Measurements from ENCODE around the gene EPHA6.
"Not testable (repeated sequence)": the region's sequence is repeated elsewhere in the genome, so short reads cannot be mapped to it uniquely, and the experiment has no call there.

The EPHA6 gene

GRCh38 chr3:97552186-97552585 is 737.8 kb downstream of the EPHA6 start:
- no peak for DNase-seq (ENCODE audit: extremely low read depth, low read depth)
- no peak for TF ChIP-seq CTCF (IDR thresholded peaks at IDR 0.05; ENCODE audit: low read depth, low read length)

- no peak for TF ChIP-seq CTCF (IDR thresholded peaks at IDR 0.05; ENCODE audit: low read depth, low read length)
- DNase-seq (ENCODE audit: extremely low read depth, low read depth) = no peak
Measured at GRCh38 chr3:97575742-97576141, 761.3 kb downstream of the EPHA6 start.

- no peak for DNase-seq (ENCODE audit: extremely low read depth, low read depth)
- TF ChIP-seq CTCF (IDR thresholded peaks at IDR 0.05; ENCODE audit: low read depth, low read length) = no peak
Measured at GRCh38 chr3:97576221-97576620, 761.8 kb downstream of the EPHA6 start.

- DNase-seq (ENCODE audit: extremely low read depth, low read depth) = no peak
- no peak for TF ChIP-seq CTCF (IDR thresholded peaks at IDR 0.05; ENCODE audit: low read depth, low read length)
Measured at GRCh38 chr3:97579365-97579764, 765.0 kb downstream of the EPHA6 start.

- TF ChIP-seq CTCF (IDR thresholded peaks at IDR 0.05; ENCODE audit: low read depth, low read length) = no peak
- DNase-seq (ENCODE audit: extremely low read depth, low read depth) = no peak
Measured at GRCh38 chr3:97610626-97611025, 796.2 kb downstream of the EPHA6 start.

GRCh38 chr3:97612632-97613031 is 798.2 kb downstream of the EPHA6 start:
- TF ChIP-seq CTCF (IDR thresholded peaks at IDR 0.05; ENCODE audit: low read depth, low read length) = no peak
- DNase-seq (ENCODE audit: extremely low read depth, low read depth) = no peak

GRCh38 chr3:97613139-97613538 is 798.7 kb downstream of the EPHA6 start:
- TF ChIP-seq CTCF (IDR thresholded peaks at IDR 0.05; ENCODE audit: low read depth, low read length) = no peak
- no peak for DNase-seq (ENCODE audit: extremely low read depth, low read depth)

- not testable (repeated sequence) for DNase-seq (ENCODE audit: extremely low read depth, low read depth)
Measured at GRCh38 chr3:97620514-97620913, 806.1 kb downstream of the EPHA6 start.
